BE2C (cell line): Measurements from ENCODE around the gene CXCR3.
"Not testable (repeated sequence)": the region's sequence is repeated elsewhere in the genome, so short reads cannot be mapped to it uniquely, and the experiment has no call there.

Experiments
- DNase-seq: peaks from one replicate; pipeline ENCODE4 v3.0.0-alpha.2; 2020
- H3K27me3 ChIP-seq: fragments of 250-450 bp; sonication (Bioruptor Pico); 2 replicates; pipeline ENCODE4 v1.5.1; 2020; ENCODE audit warnings: mild to moderate bottlenecking
- H3K36me3 ChIP-seq: fragments of 250-450 bp; sonication (Bioruptor Pico); 2 replicates; pipeline ENCODE4 v1.5.1; 2020; ENCODE audit warnings: mild to moderate bottlenecking
- H3K4me1 ChIP-seq: fragments of 250-450 bp; sonication (Bioruptor Pico); 2 replicates; pipeline ENCODE4 v1.5.1; 2020
- H3K4me3 ChIP-seq: 2 replicates; pipeline ENCODE4 v1.5.1; 2011; ENCODE audit warnings: low read depth, low read length
- H3K9me3 ChIP-seq: fragments of 250-450 bp; sonication (Bioruptor Pico); 2 replicates; pipeline ENCODE4 v1.5.1; 2020
- TF ChIP-seq, protein P1 (sequence below): IDR thresholded peaks from 2 replicates; pipeline ENCODE4 v1.5.1; 2012; ENCODE audit warnings: mild to moderate bottlenecking, low read depth, low read length

Gene CXCR3

DNA sequence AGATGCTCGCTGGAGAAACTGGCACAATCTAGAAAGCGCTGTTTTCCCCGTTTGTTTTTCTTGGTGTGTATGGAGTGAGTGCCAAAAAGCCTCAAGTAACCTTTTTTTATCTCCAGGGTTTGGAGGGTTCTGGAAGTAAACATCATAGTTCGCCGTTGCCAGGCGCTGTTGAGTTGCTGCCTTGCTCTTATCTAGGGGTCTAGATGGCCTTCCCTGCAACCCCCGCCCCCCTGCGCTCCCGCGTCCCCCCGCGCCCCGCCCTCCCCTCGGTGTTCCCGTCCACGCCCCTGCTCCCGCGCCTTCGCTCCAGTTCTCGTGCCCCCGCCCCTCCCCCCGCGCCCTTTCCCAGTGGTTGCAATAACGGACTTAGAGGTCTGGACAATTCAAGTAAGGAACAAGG is 40.6 kb downstream of the CXCR3 start:
- Histone ChIP-seq H3K9me3 (no peaks in the 10 kb centered on the region), H3K4me3 (no peak overlapping the region), H3K36me3 (peaks cover 18% of the 10 kb centered on the region), H3K27me3 (no peaks in the 10 kb centered on the region), H3K4me1 (no peaks in the 10 kb centered on the region)
- TF ChIP-seq, protein P1, sequence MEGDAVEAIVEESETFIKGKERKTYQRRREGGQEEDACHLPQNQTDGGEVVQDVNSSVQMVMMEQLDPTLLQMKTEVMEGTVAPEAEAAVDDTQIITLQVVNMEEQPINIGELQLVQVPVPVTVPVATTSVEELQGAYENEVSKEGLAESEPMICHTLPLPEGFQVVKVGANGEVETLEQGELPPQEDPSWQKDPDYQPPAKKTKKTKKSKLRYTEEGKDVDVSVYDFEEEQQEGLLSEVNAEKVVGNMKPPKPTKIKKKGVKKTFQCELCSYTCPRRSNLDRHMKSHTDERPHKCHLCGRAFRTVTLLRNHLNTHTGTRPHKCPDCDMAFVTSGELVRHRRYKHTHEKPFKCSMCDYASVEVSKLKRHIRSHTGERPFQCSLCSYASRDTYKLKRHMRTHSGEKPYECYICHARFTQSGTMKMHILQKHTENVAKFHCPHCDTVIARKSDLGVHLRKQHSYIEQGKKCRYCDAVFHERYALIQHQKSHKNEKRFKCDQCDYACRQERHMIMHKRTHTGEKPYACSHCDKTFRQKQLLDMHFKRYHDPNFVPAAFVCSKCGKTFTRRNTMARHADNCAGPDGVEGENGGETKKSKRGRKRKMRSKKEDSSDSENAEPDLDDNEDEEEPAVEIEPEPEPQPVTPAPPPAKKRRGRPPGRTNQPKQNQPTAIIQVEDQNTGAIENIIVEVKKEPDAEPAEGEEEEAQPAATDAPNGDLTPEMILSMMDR = no peak
- no peak for DNase-seq

DNA sequence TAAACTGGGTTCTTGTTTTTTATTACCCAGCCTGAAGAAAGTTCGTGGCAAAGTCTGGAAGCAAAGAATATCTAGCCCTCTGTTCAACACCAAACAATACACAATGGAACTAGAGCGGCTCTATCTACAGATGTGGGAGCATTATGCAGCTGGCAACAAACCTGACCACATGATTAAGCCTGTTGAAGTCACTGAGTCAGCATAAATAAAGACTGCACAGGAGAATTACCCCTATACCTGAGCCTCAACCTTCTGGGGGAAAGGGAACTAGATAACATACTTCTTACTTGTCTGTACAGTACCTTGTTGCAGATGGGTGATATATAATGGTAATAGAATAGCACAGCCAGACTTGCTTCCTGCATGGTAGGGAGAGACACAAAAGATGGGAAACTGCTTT is 44.7 kb downstream of the CXCR3 start:
- no peaks in the 10 kb centered on the region for H3K27me3 ChIP-seq
- no peaks in the 10 kb centered on the region for H3K4me1 ChIP-seq
- H3K9me3 ChIP-seq = no peaks in the 10 kb centered on the region
- TF ChIP-seq, protein P1 = no peak
- no peak overlapping the region for H3K4me3 ChIP-seq
- peaks cover 23% of the 10 kb centered on the region for H3K36me3 ChIP-seq
- DNase-seq = no peak

DNA sequence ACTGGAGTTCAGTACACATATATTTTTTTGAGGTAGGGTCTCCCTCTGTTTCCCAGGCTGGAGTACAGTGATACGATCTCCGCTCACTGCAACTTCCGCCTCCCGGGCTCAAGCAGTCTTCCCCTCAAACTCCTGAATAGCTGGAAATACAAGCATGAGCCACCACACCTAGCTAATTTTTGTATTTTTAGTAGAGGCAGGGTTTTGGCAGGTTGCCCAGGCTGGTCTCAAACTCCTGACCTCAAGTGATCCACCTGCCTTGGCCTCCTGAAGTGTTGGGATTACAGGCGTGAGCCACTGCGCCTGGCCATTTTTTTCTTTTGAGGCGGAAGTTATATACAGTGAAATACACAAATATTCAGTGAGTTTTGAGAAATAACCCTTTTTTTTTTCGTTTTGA is 46.9 kb downstream of the CXCR3 start:
- not testable (repeated sequence) for H3K27me3 ChIP-seq, H3K9me3 ChIP-seq, DNase-seq, H3K4me3 ChIP-seq, H3K4me1 ChIP-seq
- peaks cover 40% of the 10 kb centered on the region for H3K36me3 ChIP-seq
